HepG2 (cell line): ENCODE data around the gene EIF4A3. TPM values are rescaled to one million over a fixed set of nuclear protein-coding genes. Genes with fewer than 3 reads are reported as not detected.
A peak's percentile ranks its signal among the peaks of the same experiment; 100 is the strongest.

ENCODE experiments used
- CREB3 ChIP-seq: sonication (generic); formaldehyde crosslinking; IDR thresholded peaks from 2 replicates; pipeline ENCODE4 v1.5.0; 2020; ENCODE audit warnings: missing genetic modification reagents
- CTCF ChIP-seq: sonication (generic); formaldehyde crosslinking; IDR thresholded peaks from 2 replicates; pipeline ENCODE4 v1.5.0; 2020; ENCODE audit warnings: mild to moderate bottlenecking, missing genetic modification reagents, moderate library complexity
- ELK4 ChIP-seq: sonication (generic); formaldehyde crosslinking; IDR thresholded peaks from 2 replicates; pipeline ENCODE4 v1.9.0; 2021; ENCODE audit warnings: missing genetic modification reagents, borderline replicate concordance
- FOXP1 ChIP-seq, 2 experiments: fragments of 450-650 bp in 1 of 2; IDR thresholded peaks; 2 replicates each; pipeline ENCODE4 v1.6.1; 2017 to 2018; ENCODE audit warnings: antibody characterized with exemption in 1 of 2
- GABPB1 ChIP-seq: IDR thresholded peaks from 2 replicates; pipeline ENCODE4 v1.6.1; 2016; ENCODE audit warnings: mild to moderate bottlenecking, missing genetic modification reagents, moderate library complexity, missing compliant biosample characterization
- KLF15 ChIP-seq: sonication (generic); formaldehyde crosslinking; IDR thresholded peaks from 2 replicates; pipeline ENCODE4 v1.8.1; 2023; ENCODE audit warnings: borderline replicate concordance, mild to moderate bottlenecking, inconsistent platforms, missing genetic modification reagents, mixed read lengths
- MAFK ChIP-seq, 2 experiments: IDR thresholded peaks in 1 of 2; conservative IDR thresholded peaks in 1 of 2; 2 replicates each; pipeline ENCODE4 v1.6.1; 2011; ENCODE audit warnings: improper control_type of control experiment in 2 of 2, low read length in 2 of 2
- MBD4 ChIP-seq: IDR thresholded peaks from 2 replicates; pipeline ENCODE4 v1.6.1; 2012; ENCODE audit warnings: low read length, inconsistent platforms, borderline replicate concordance
- NFE2 ChIP-seq: sonication (generic); formaldehyde crosslinking; IDR thresholded peaks from 2 replicates; pipeline ENCODE4 v1.4.0; 2020; ENCODE audit warnings: missing genetic modification reagents
- PAF1 ChIP-seq: IDR thresholded peaks from 2 replicates; pipeline ENCODE4 v1.6.1; 2016; ENCODE audit warnings: missing genetic modification reagents, missing compliant biosample characterization
- PATZ1 ChIP-seq: sonication (generic); formaldehyde crosslinking; IDR thresholded peaks from 2 replicates; pipeline ENCODE4 v1.4.0; 2020; ENCODE audit warnings: missing genetic modification reagents
- PAX8 ChIP-seq: sonication (generic); formaldehyde crosslinking; IDR thresholded peaks from 2 replicates; pipeline ENCODE4 v1.8.0; 2022; ENCODE audit warnings: mild to moderate bottlenecking, missing genetic modification reagents, borderline replicate concordance
- SIX4 ChIP-seq: sonication (generic); formaldehyde crosslinking; IDR thresholded peaks from 2 replicates; pipeline ENCODE4 v1.4.0; 2020; ENCODE audit warnings: missing genetic modification reagents
- SMC3 ChIP-seq: IDR thresholded peaks from 2 replicates; pipeline ENCODE4 v1.6.1; 2011; ENCODE audit warnings: low read length, improper control_type of control experiment
- SOX13 ChIP-seq, 3 experiments: fragments of 450-650 bp in 1 of 3; sonication (generic) in 1 of 3; formaldehyde crosslinking in 1 of 3; IDR thresholded peaks in 2 of 3; conservative IDR thresholded peaks in 1 of 3; 2 replicates each; pipeline versions ENCODE4 v1.5.0 to v1.6.1; 2016 to 2020; ENCODE audit warnings: antibody characterized with exemption in 1 of 3, mild to moderate bottlenecking in 1 of 3, missing compliant biosample characterization in 1 of 3, missing genetic modification reagents in 1 of 3, moderate library complexity in 1 of 3
- TFE3 ChIP-seq: IDR thresholded peaks from 2 replicates; pipeline ENCODE4 v1.6.1; 2016
- WIZ ChIP-seq: sonication (generic); formaldehyde crosslinking; IDR thresholded peaks from 2 replicates; pipeline ENCODE4 v1.5.1; 2020; ENCODE audit warnings: mild to moderate bottlenecking, missing genetic modification reagents
- ZBTB39 ChIP-seq: sonication (generic); formaldehyde crosslinking; IDR thresholded peaks from 2 replicates; pipeline ENCODE4 v1.5.0; 2020; ENCODE audit warnings: missing genetic modification reagents
- ZNF530 ChIP-seq: sonication (generic); formaldehyde crosslinking; IDR thresholded peaks from 2 replicates; pipeline ENCODE4 v1.5.0; 2020; ENCODE audit warnings: low read depth, mild to moderate bottlenecking, missing genetic modification reagents
- polyA plus RNA-seq, 8 experiments: library from polyadenylated mRNA; depleted of rRNA in 3 of 8; stranded (reverse) in 7 of 8; unstranded in 1 of 8; fragments of >200 nt; fragmentation: Illumina TruSeq in 4 of 8; extraction: Trizol in 4 of 8; gene quantifications; 2 replicates each; pipeline versions ENCODE4 v1.2.1 to v1.2.3, GENCODE V29; 2011 to 2016; ENCODE audit warnings: low read depth in 4 of 8, missing spikeins in 1 of 8, mixed read lengths in 1 of 8; ENCODE audit not compliant: insufficient read depth in 1 of 8
- total RNA-seq, 5 experiments: library from RNA; depleted of rRNA; stranded (reverse); fragments of >200 nt; fragmentation: Illumina TruSeq; extraction: Trizol; gene quantifications; 2 replicates each; pipeline ENCODE4 v1.2.3, GENCODE V29; 2016; ENCODE audit warnings: low read depth in 1 of 5

EIF4A3 gene
- total and polyA plus RNA-seq, 2 of the 13 experiments (the other 11 are each of a cell fraction or from before 2014, with no cell fraction given) = 145 to 187 TPM

GRCh38 chr17:80124351-80124981 lies 22.5 kb downstream of the EIF4A3 start (continued):
- TF ChIP-seq CREB3 (CRISPR knock-in tag) (no peak), MBD4 (no peak), GABPB1 (CRISPR knock-in tag) (no peak), PAF1 (CRISPR knock-in tag) (no peak), FOXP1 (IDR thresholded peaks at IDR 0.05) (no peak), FOXP1 (CRISPR knock-in tag; IDR thresholded peaks at IDR 0.05) (no peak), ELK4 (CRISPR knock-in tag) (no peak), SOX13 (IDR thresholded peaks at IDR 0.05) (no peak), SOX13 (CRISPR knock-in tag; conservative IDR thresholded peaks at IDR 0.05 in 1 of 2, IDR thresholded peaks at IDR 0.05 in 1 of 2) (0 out of 4 replicates have a peak, but pooled peaks of 1 of the 2 experiments have one; percentile 15), TFE3 (CRISPR knock-in tag) (no peak), CTCF (CRISPR knock-in tag) (peak; percentile 89), ZBTB39 (CRISPR knock-in tag) (no peak), PAX8 (CRISPR knock-in tag) (no peak), WIZ (CRISPR knock-in tag) (0 out of 2 replicates have a peak, but pooled peaks have one; percentile 11), NFE2 (no peak), PATZ1 (CRISPR knock-in tag) (no peak; the same call in 1 of the 2 replicates), ZNF530 (no peak), KLF15 (CRISPR knock-in tag) (no peak), MAFK (conservative IDR thresholded peaks at IDR 0.05 in 1 of 2, IDR thresholded peaks at IDR 0.05 in 1 of 2; ENCODE audit: low read length in 2 of 2) (no peak), SMC3 (peak; percentile 92), SIX4 (no peak)
